Stimulated activated CD8-positive, alpha-beta memory T cell treated with anti-CD3 and anti-CD28 coated beads, Interleukin-2, amount 100 ng/mL, for 48 hours (primary cell): ENCODE results near the gene TTC4.

Experiments
- DNase-seq, 2 donors: peaks; one replicate each; pipeline ENCODE4 v3.0.0-alpha.2; 2020; ENCODE audit warnings: low read depth in 2 of 2

TTC4 gene, protein sequence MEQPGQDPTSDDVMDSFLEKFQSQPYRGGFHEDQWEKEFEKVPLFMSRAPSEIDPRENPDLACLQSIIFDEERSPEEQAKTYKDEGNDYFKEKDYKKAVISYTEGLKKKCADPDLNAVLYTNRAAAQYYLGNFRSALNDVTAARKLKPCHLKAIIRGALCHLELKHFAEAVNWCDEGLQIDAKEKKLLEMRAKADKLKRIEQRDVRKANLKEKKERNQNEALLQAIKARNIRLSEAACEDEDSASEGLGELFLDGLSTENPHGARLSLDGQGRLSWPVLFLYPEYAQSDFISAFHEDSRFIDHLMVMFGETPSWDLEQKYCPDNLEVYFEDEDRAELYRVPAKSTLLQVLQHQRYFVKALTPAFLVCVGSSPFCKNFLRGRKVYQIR

DNA sequence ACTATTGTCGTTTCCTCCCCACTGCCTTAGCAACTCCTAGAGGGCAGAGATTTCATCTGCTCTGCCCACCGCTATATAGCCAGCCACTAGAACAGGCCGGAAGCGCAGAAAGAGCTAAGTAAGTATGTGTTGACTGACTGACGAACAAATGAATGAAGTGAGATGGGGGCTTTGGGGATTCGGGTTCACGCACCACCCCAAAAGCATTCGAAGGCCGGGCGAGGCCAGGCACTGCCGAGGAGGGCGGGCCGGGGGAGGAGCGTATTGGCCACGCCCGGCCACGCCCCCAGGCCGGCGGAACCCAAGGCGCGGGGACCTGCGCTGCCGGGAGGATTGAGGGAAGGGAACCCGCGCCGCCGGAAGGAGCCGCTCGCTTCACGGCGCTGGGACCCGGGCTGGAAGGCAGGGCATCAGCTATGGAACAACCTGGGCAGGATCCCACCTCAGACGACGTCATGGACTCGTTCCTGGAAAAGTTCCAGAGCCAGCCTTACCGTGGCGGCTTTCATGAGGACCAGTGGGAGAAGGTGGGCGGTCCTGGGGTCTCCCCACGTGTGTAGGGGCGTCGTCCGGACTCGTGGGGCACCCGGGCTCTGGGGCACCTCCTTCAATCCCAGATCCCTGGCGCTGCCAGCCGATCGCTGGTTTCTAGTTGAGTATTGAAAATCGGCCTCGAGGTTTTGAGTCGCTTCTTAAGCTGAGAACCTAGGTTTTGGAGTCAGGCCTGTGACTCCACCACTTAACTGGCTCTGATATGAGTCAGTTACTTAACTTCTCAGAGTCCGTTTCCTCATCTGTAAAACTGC is at the start of gene TTC4:
Gene TTC4, plus strand, starts transcription at position 369 of the 806 bp plus-strand sequence. Its CDS starts 48 bp downstream, at position 417.
- DNase-seq, result peak; percentile 73 to 81

DNA sequence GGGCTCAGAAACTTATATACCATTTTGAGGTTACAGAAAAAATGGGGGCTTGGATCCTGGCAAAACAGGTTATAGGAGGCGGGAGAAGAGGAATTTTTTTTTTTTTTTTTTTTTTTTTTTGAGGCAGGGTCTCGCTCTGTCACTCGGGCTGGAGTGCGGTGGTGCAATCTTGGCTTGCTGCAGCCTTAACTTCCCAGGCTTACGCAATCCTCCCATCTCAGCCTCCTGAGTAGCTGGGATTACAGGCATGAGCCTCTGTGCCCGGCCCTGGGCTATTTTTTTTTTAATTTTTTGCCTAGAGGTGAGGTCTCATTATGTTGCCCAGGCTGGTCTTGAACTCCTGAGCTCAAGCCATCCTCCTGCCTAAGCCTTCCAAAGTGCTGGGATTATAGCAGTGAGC is 49.3 kb upstream of the TTC4 start:
- no peak for DNase-seq

DNA sequence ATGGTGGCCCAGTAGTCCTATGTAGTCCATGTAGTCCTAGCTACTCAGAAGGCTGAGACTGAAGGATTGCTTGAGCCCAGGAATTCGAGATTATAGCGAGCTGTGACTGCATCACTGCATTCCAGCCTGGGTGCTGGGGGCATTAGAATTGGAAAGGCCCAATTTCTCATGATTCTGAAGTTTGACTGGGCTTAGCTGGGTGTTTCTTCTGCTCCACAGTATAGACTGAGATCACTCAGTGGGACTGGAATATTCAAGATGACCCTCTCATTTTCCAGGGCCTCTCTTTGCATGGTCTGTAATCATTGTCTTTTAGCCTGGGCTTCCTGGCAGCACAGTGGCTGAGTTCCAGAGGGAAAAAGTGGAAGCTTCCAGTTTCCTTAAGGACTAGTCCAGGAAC is 47.9 kb upstream of the TTC4 start:
- DNase-seq, result no peak

DNA sequence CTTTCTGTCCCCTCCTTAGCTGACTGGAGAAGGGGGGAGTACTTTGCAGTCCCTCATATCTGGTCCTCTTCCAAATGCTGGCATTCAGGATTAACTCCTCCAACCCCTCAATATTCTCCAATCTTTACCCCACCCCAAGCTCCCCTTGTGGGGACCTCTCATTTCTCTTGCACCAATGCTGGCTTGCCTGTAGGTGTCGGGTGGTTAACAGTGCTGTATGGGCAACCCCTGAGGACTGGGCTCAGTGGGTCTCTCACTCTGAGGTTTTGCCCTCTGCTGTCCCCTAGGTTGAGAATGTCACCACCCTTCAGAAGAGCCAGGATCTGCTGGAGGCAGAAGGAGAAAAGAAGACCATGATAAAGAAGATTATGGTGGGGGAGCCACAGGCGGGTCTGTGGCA is 47.1 kb upstream of the TTC4 start:
- DNase-seq, result no peak

DNA sequence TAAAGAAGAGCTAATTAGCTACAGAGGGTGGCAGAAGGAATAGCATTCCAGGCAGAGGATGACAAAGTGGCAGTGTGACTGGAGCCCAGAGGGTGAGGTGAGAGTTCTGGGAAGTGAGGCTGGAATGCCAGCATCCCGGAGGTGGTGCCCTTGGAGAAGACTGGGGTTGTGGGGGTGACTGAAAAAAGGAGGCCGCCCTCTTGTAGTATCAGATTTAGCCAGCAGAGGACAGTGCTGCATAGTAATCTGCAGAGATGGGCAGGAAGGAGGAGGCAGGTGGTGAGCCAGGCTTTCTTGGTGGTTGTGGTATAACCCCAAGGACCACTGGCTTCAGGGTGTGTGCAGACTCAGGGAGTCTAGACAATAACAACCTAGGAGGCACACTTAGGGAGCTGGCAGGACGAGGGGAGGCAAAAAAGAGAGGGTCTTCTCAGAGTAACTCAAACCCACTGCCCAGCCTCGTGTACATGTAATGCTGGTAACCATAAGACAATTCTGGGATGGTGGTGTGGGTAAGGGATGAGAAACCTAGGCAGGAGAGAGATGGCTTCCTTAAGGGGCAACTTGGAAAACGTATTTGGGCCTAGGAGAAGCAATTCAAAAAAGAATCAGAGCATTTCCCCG is 43.6 kb upstream of the TTC4 start:
- peak; percentile 49 to 58 for DNase-seq

DNA sequence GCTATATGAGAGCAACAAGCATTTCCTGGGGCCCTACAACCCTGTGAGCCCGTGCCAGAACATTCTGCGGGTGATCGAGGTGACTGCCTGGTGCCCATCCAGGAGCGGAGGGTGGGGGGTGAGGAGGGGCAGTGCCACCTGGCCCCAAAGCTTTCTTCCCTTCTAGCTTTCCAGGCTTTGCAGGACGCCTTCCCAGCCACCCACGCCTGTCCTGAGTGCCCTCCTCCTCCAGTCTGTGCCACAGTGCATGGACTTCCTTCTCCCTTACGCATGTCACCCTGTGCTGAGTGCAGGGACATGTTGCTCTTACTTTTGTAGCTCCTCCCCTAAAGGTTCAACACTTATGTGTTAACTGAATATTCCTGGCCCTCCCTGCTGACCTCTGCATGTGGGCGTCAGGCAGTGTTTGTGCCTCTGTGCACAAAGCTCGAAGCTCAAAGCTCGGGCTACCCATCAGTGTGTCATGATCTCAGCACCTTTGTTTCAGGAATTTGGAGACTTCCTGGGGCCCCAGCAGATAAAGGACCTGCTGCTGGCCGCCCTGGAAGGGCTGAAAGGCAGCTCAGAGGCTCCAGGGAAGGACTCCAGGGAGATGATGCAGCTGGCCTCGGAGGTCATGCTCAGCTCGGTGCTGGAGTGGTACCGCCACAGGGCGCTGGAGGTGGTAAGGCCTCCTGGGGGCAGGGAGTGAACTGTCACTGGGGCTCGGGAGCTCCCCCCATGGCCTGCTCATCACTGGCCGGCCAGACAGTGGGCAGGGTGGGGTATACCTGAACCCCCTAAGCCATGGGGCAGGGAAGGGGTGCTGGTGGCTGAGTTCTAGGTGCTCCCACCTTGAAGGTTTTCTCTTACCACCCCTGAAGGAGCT is 36.7 kb upstream of the TTC4 start:
- DNase-seq, result no peak

DNA sequence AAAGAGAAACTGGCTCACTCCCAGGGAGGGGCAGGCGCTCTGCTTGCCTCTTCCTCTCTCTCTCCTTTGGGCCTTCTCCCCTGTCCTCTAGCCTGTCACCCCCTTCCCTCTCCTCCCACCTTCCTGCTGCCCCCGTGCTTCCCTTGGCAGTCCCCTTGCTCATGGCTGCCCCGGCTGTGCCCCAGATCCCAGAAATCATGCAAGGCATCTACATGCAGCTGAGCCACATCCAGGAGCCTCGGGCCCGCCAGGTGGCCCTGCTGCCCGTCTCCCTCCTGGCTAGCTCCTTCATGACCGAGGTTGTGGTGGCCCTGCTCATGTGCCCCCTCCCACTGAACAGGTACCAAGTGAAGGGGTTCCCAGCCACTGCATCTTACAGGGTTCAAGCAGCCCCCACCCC is 36.0 kb upstream of the TTC4 start:
- no peak for DNase-seq

DNA sequence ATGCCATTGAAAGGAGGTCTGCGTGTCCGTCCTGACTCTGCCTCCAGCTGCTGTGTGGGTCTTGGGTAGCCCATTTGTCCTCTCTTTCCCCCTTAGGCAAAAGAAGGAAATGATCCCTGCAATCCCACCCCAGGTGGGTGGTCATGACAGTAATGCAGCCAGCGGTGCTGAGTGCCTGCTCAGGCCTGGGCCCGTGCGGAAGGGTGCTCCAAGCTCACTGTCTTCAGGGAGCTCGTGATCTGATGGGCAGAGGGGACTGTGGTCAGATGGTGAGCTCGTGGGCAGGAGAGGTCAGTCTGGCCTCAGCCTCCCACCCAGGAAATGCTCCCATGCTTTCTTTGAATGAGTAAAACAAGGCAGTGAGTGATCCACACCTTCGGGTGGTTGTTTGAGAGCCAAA is 35.3 kb upstream of the TTC4 start:
- no peak for DNase-seq

DNA sequence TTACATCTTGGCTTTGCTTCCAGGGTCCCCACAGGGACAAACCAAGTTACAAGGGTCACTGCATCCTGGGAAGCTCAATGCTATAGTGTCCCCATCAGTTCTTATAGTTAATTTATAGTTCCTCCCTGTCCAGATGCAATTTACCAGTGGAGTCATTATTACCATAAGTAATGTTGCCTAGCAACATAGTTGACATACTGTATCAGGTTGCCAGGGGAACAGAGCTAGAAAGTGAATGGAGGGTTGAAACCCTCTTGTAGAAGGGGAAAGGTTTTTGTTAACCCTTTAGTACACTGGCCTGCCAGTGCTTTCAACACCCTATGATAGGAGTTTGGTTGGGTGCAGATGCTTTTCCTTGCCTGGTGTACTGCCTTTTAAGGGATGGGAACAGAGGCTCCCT is 34.3 kb upstream of the TTC4 start:
- DNase-seq, result no peak

DNA sequence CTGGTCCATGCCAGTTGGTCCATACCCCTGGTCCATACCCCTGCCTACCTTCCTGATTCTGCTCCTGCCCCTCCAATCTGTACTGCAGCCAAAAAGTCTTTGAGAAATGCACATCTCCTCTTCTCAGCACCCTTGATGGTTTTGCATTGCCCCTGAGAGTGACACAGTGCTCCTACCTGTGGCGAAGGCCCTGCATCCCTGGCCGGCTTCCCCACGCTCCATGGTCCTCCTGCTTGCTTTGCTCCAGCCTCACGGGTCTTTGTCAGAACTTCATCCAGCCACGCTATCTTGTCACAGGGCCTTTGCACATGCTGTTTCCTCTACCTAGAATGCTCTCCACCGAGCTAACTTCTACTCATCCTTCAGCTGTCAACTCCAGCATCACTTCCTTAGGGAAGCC is 32.2 kb upstream of the TTC4 start:
- no peak for DNase-seq

DNA sequence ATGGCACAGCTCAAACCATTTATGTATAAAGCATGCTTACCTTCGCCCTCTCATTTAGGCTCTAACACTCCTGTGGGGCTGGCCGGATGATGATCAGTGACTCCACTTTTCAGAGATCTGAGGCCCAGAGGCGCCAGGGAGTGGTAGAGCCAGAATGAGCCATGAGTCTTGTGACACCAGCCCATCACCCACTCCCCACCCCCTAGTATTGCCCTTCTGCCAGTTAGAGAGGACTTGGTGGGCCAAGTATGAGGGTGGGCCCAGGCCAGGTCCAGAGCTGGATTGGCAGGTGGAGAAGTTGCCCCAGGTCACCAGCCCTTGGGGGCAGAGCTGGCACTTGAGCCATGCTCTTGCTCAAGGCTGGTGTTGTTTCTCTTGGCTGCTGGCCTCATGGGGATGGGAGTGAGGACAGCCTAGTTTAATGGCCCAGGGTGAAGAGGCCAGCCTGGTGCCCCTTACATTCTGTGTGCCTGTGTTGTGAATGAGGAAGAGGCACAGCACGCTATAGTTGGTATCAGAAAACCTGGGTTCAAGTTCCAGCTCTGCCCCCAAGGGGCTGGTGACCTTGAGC is 30.2 kb upstream of the TTC4 start:
- DNase-seq, result no peak

DNA sequence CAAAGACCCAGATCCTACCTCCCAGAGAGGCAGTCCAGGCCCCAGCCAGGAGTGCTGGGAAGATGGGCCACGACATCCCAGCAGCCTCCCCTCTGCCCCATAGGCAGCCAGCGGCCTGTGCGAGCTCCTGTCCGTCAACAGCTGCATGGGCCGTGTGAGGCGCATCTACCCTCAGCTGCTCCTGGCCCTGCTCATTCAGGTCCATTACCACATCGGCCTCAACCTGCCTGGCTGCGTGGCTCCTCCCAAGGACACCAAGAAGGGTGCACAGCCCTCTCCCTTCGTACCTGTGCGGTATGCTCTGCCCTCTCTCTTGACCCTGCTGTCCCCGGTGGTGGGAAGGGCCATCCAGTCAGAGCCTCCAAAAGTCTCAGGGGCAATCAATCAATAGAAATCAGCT is 29.5 kb upstream of the TTC4 start:
- DNase-seq, result no peak

DNA sequence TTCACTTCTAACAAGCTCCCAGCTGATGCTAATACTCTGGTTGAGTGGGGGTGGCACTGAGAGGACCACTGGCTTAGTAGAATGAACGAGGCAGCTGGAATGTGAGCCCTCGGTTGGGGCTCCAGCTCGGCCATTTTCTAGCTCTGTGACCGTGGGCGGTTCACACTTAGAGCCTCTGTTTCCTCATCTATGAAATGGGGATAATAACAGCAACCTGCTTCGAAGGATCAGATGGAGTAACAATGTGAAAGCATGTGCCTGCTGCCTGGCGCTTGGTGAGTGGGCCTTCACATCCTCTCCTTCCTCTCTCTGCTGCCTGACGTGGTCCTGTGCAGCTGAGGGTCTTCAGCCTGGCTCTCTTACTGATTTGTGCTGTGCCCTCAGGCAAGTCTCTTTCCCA is 20.9 kb upstream of the TTC4 start:
- no peak for DNase-seq

DNA sequence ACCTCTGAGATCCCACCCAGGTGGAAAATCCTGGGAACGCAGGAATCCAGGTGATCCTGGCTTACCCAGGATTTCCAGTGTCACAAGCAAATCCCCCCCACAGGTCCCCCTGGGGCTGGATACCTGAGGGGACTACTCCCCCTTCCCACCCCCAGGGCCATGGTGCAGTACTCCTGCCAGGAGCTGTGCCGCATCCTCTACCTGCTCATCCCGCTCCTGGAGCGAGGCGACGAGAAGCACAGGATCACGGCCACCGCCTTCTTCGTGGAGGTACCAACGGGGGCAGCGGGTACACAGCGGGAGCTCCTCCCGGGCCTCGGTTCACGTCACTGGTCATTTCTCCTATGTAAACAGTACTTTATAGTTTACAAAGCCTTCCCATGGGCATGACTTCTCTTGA is 20.4 kb upstream of the TTC4 start:
- DNase-seq, result no peak

DNA sequence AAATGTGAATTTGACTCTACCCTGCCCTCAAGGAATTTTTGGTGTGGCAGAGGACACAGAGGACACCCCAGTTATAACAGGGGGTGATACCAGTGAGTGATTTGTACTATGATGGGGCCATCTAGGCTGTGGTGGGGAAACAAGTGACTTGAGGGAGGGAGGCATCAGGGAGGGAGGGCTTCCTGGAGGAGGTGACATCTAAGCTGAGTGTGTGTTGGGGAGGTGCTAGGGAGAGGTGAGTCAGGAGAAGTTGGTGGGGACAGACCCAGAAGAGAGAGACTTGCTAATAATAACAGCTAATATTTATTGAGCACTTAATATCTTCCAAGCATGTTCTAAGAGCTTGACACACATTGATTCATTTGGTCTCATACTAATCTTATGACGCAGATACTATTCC is 19.9 kb upstream of the TTC4 start:
- DNase-seq, result no peak

DNA sequence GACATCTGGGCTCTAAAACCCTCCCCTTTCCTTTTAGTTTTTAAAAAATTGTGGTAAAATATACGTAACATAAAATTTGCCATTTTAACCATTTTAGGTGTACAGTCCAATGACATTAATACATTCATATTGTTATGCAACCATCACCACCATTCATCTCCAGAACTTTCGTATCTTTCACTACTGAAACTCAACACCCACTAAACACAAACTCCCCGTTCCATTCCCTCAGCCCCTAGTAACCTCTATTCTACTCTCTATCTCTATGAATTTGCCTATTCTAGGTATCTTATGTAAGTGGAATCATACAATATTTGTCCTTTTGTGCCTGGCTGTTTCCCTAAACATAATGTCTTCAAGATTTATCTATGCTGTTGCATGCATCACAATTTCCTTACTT is 19.4 kb upstream of the TTC4 start:
- no peak for DNase-seq

DNA sequence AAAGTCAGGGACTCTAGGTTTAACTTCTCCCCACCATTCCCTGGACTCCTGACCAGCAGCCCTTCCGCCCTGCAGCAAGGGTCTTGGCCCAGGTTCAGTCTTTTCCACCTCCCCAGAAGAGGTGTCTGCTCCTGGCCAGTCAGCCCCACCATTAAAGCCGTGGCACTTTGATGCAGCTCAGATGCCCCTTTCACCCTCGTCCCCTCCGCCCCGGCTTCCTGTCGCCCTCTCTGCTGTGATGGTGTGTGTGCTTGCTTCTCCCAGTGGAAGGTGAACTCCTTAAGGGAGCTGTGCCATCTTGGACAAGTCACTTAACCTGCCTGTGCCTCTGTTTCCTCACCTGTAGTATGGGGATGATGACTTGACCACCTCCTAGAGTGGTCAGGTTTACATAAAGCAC is 17.8 kb upstream of the TTC4 start:
- no peak for DNase-seq

DNA sequence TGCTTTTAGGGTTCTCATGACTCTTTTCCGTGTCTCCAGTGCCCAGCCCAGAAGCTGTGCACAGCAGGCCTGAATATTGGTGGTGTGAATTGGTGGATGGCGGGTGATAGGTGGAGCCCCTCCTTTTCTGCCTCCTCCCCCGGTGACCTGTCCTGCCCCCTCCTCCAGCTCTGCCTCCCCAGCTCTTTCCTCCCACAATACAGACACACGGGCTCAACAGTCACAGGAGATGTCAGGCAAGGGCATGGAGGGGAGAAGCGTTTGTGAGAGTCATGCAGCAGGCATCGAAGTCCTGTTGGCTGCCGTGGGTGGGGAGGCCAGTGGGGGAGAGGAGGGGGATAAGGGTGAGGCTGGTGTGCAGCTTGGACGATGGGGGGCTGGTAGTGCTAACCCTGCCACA is 17.3 kb upstream of the TTC4 start:
- no peak for DNase-seq

DNA sequence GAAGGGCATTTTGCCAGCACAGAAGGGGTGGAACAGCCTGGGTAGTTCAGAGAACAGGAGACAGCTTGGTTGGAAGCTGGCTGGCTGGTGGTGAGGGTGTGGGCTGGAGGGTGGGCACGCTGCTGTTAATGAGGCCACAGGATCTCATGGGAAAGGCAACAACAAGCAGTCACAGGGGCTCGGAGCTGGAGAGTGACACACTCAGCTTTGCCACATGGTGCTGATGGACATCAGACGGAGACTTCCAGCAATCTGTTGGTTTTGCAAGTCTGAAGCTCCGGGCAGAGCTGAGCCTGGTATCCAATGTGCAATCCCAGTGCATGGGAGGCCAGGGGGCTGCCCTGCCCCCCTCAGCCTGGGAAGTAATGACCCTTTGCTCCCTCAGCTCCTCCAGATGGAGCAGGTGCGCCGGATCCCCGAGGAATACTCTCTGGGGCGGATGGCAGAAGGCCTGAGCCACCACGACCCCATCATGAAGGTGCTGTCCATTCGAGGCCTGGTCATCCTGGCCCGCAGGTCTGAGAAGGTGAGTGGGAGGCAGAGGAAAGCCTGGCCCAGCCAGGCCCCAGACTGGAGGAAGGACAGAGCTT is 15.6 kb upstream of the TTC4 start:
- DNase-seq, result no peak

DNA sequence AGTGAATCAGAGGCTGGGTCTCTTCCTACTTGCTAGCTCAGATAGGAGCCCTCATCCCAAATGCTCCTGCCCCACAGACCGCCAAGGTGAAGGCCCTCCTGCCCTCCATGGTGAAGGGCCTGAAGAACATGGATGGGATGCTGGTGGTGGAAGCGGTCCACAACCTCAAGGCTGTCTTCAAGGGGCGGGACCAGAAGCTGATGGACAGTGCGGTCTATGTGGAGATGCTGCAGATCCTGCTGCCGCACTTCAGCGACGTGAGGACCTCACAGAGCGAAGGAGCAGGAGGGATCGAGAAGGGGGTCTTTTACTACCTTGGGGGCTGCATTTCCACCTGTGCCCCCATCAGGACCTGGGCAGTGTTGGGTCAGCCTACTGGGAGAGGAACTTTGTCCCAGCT is 14.6 kb upstream of the TTC4 start:
- DNase-seq, result no peak

DNA sequence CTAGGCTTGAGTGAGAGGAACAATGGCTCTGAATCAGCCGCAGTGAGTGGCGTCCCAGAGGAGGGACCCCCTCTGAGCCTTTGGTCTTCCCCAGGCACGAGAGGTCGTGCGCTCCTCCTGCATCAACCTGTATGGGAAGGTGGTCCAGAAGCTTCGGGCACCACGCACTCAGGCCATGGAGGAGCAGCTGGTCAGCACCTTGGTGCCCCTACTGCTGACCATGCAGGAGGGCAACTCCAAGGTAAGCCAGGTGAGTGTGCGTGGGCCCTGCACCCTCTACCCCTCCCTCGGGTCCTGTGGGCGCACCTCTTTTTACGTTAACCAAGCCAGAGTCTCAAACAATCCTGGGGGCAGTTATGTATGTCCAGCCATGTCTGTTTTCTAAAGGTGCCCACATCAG is 13.7 kb upstream of the TTC4 start:
- no peak for DNase-seq
